Measurements from ENCODE around the gene RALGAPA1. TPM values are rescaled to one million over a fixed set of nuclear protein-coding genes. Genes with fewer than 3 reads are reported as not detected.

The RALGAPA1 gene
- total RNA-seq, 1 donor from 2014 or later = 31.8 TPM

- Histone ChIP-seq H3K27me3 (ENCODE audit: low read depth) (peaks cover 32% of the 10 kb centered on the region), H3K9me3 (replicated peaks) (no peaks in the 10 kb centered on the region), H3K27ac (replicated peaks) (no peak overlapping the region), H3K4me3 (no peak overlapping the region), H3K4me1 (no peaks in the 10 kb centered on the region), H3K36me3 (no peaks in the 10 kb centered on the region)
- TF ChIP-seq, protein P1, sequence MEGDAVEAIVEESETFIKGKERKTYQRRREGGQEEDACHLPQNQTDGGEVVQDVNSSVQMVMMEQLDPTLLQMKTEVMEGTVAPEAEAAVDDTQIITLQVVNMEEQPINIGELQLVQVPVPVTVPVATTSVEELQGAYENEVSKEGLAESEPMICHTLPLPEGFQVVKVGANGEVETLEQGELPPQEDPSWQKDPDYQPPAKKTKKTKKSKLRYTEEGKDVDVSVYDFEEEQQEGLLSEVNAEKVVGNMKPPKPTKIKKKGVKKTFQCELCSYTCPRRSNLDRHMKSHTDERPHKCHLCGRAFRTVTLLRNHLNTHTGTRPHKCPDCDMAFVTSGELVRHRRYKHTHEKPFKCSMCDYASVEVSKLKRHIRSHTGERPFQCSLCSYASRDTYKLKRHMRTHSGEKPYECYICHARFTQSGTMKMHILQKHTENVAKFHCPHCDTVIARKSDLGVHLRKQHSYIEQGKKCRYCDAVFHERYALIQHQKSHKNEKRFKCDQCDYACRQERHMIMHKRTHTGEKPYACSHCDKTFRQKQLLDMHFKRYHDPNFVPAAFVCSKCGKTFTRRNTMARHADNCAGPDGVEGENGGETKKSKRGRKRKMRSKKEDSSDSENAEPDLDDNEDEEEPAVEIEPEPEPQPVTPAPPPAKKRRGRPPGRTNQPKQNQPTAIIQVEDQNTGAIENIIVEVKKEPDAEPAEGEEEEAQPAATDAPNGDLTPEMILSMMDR (IDR thresholded peaks at IDR 0.05; ENCODE audit: borderline replicate concordance) = no peak
- intact Hi-C loops (cut with micrococcal nuclease) = no loop called here
- DNase-seq = no peak
Observed at GRCh38 chr14:35525695-35526094, 283.4 kb downstream of the RALGAPA1 start.

DNA sequence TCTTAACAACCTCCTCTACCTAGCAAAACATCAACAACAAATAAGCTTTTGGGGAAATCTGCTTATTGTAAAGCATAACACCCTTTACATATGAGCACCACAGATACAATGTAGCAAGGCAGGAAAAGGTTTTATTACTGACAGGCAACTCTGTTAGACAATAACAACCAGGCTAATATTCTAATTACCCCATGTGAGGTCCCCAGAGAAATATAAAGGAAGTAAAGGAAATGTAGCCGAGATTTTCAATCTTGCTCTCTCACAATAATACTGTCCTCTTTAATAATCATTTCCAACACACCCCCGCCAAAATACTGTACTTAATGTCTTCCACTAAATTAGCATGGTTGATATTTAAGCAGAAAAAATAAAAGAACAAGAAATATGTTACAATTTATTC is 289.1 kb downstream of the RALGAPA1 start:
- TF ChIP-seq, protein P1 (IDR thresholded peaks at IDR 0.05; ENCODE audit: borderline replicate concordance) = no peak
- H3K4me3 ChIP-seq = no peak overlapping the region
- intact Hi-C loops (cut with micrococcal nuclease) = no loop called here

DNA sequence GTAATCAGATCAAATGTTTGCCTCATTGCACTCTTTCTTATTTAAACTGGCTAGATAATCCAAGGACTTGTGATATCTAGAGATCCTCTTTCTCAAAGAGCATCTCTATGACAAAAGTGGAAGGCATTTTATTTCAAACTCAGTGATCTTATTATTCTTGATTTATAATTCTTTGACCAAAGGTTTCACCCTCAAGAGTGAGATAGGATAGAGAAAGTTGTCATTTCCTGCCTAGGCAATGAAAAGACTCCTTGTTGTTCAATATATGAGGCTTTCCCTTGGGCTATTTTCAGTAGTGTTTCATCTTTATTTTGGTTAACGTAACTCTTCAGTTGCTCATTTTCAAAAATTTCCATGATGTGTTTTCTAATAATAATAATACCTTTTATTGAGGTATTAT is 293.2 kb downstream of the RALGAPA1 start:
- no peak overlapping the region for H3K27ac ChIP-seq (replicated peaks)
- no peaks in the 10 kb centered on the region for H3K9me3 ChIP-seq (replicated peaks)
- TF ChIP-seq, protein P1 (IDR thresholded peaks at IDR 0.05; ENCODE audit: borderline replicate concordance) = no peak
- no peak for DNase-seq
- no peaks in the 10 kb centered on the region for H3K36me3 ChIP-seq
- H3K4me1 ChIP-seq = no peaks in the 10 kb centered on the region
- no peak overlapping the region for H3K4me3 ChIP-seq
- H3K27me3 ChIP-seq (ENCODE audit: low read depth) = no peaks in the 10 kb centered on the region
- intact Hi-C loops (cut with micrococcal nuclease) = no loop called here

More for the DNA sequence above, 289.1 kb downstream of the RALGAPA1 start:
- DNase-seq = no peak
- Histone ChIP-seq H3K27me3 (ENCODE audit: low read depth) (no peaks in the 10 kb centered on the region), H3K27ac (replicated peaks) (no peak overlapping the region), H3K36me3 (no peaks in the 10 kb centered on the region), H3K9me3 (replicated peaks) (no peaks in the 10 kb centered on the region), H3K4me1 (no peaks in the 10 kb centered on the region)

GRCh38 chr14:35512765-35513164 is 296.3 kb downstream of the RALGAPA1 start:
- H3K4me3 ChIP-seq = no peak overlapping the region
- intact Hi-C loops (cut with micrococcal nuclease) = no loop called here
- no peaks in the 10 kb centered on the region for H3K36me3 ChIP-seq
- no peaks in the 10 kb centered on the region for H3K27me3 ChIP-seq (ENCODE audit: low read depth)
- no peak overlapping the region for H3K27ac ChIP-seq (replicated peaks)
- H3K4me1 ChIP-seq = no peaks in the 10 kb centered on the region
- TF ChIP-seq, protein P1 (IDR thresholded peaks at IDR 0.05; ENCODE audit: borderline replicate concordance) = no peak
- no peaks in the 10 kb centered on the region for H3K9me3 ChIP-seq (replicated peaks)
- DNase-seq = no peak

DNA sequence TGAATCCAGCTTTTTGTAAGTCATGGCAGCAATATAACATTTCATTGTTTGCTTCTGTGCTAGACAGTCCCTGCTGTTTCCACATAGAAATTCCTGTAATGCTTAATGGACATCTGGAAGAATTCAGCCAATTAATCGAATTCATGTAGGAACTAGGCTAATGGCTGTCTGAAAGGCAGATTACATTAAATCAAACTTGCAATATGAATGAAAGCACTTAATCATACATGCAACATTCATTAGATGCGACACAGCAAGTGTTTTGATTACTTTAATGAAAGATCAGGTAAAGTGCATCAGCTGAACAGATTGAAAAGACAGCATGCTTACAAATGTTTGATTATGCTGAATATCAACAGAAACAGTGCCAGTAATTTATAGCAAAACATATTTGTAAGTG is 299.2 kb downstream of the RALGAPA1 start:
- H3K27ac ChIP-seq (replicated peaks) = no peak overlapping the region
- H3K9me3 ChIP-seq (replicated peaks) = no peaks in the 10 kb centered on the region
- no peaks in the 10 kb centered on the region for H3K4me1 ChIP-seq
- H3K27me3 ChIP-seq (ENCODE audit: low read depth) = no peaks in the 10 kb centered on the region
- DNase-seq = no peak
- H3K36me3 ChIP-seq = no peaks in the 10 kb centered on the region
- intact Hi-C loops (cut with micrococcal nuclease) = no loop called here
- TF ChIP-seq, protein P1 (IDR thresholded peaks at IDR 0.05; ENCODE audit: borderline replicate concordance) = no peak
- H3K4me3 ChIP-seq = no peak overlapping the region

DNA sequence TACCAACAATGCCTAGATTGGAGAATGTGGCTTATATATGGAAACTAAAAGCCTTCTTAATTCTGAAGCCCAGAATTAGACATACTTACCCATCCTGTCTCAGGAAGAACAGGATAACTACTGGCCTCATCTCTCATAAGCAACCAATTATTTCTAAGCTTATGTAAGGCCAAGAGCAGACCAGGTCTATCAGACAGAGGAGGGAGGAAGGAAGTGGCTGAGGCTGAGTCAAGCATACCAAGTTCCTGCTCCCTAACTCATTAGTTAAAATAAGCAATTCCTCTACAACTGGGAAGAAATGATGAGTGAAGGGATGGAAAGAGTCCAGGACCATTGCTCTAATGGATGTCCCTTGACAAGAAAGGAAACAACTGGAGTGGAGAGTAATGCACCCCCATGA is 302.2 kb downstream of the RALGAPA1 start:
- H3K4me3 ChIP-seq = no peak overlapping the region
- no peaks in the 10 kb centered on the region for H3K9me3 ChIP-seq (replicated peaks)
- H3K36me3 ChIP-seq = no peaks in the 10 kb centered on the region
- TF ChIP-seq, protein P1 (IDR thresholded peaks at IDR 0.05; ENCODE audit: borderline replicate concordance) = no peak
- intact Hi-C loops (cut with micrococcal nuclease) = no loop called here
- no peak overlapping the region for H3K27ac ChIP-seq (replicated peaks)
- no peaks in the 10 kb centered on the region for H3K27me3 ChIP-seq (ENCODE audit: low read depth)
- H3K4me1 ChIP-seq = no peaks in the 10 kb centered on the region
- no peak for DNase-seq

Data from left ventricle myocardium inferior (tissue), 1 donor.